Epithelial cell of proximal tubule (primary cell): ENCODE results near the gene PIGC. TPM values are rescaled to one million over a fixed set of nuclear protein-coding genes. Genes with fewer than 3 reads are reported as not detected.

ENCODE experiments used
- DNase-seq: peaks from one replicate; pipeline ENCODE4 v3.0.0-alpha.2; 2011; ENCODE audit warnings: low read depth
- H3K4me3 ChIP-seq: 2 replicates; pipeline ENCODE4 v1.5.1; 2011; ENCODE audit warnings: low read depth, mild to moderate bottlenecking, low read length
- CTCF ChIP-seq: conservative IDR thresholded peaks from 2 replicates; pipeline ENCODE4 v1.5.1; 2012; ENCODE audit warnings: low read depth, mild to moderate bottlenecking, low read length
- total RNA-seq: library from RNA; depleted of rRNA; stranded (reverse); fragments of >200 nt; gene quantifications from 2 replicates; pipeline ENCODE4 v1.2.3, GENCODE V29; 2015

The PIGC gene
- total RNA-seq, 1 donor from 2014 or later, result 20.9 TPM

DNA sequence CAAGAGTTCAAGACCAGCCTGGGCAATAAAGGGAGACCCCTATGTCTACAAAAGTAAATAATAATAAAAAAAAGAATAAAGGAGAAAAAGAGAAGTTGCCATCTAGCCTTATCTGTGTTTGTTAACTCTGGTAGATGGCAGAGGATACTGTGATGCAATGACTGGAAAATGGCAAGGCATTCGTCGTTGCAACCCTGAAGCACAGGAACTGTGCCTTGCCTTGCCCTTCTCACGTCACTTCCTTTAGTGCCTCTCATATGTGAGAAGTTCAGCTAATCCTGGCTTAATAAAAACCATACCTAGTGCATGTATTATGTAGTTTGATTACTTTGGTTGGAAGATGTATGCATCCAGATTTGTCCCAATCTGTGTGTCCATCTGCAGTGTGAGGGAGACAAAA, 25.8 kb upstream of the PIGC start:
- TF ChIP-seq CTCF, result no peak
- DNase-seq, result no peak
- H3K4me3 ChIP-seq, result no peak overlapping the region

GRCh38 chr1:172468296-172468695, 24.4 kb upstream of the PIGC start:
- no peak for DNase-seq
- TF ChIP-seq CTCF, result no peak
- no peak overlapping the region for H3K4me3 ChIP-seq

DNA sequence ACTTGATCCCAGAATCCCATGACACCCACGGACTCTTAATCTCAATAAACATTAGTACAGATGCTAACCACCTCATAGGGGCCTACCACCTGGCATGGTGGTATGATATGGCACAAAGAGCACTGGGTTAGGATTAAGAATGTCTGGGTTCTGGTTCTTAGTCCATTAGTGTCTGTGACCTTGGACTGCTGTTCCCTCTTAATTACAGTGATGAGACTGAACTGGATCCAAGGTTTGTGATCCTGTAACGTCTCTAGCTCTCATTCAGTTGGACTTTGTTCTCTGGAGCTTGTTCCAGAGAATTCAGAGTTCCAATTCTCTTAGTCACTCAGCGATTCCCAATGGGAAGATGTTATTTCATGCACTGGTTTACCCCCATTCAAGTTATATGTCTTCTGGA, 23.6 kb upstream of the PIGC start:
- H3K4me3 ChIP-seq, result no peak overlapping the region
- no peak for TF ChIP-seq CTCF
- DNase-seq, result no peak

DNA sequence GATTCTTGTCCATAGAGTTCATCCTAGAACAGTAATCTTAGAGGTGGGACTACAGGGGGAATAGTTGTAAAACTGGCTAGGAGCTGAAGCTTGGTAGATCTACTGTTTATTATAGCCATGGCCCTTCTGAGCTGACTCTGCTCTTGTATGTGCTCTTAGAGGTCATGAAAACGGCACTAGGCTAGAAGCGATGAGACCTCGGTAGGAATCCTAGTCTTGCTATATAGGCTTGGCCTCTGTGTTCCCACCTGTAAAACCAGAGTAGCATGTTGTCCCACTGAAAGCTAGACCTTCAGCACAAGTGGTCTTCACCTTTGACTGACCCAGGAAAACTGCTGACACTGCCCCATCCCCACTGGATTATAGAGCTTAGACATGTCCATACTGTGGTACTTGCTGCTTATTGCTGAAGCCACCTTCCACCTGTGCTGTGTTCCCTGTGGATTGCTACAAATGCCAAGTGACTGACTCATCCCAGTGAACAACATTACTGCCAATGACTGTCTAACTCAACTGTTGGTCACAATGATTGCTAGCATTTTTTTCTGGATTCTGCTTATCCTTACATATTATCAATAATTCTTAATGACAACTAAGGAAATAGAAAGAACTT, 23.0 kb upstream of the PIGC start:
- no peak for TF ChIP-seq CTCF
- H3K4me3 ChIP-seq, result no peak overlapping the region
- no peak for DNase-seq

DNA sequence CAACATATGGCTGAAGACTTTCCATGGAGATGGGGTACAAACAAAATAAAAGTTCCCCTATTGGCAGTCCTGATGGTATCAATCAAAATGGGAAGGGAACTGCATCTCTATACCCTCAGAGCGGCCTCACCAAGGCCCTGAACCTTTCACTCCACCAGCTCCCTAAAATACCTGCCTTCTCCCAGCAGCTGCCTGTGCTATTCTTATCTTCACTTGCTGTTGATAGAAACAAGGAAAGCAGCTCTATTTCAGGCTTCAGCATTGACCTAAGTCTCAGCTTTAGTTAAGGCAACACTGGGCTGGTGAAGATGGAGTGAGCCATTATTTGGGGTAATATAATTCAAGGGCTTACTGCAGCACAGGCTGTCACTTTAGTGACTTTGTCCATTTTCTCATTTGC, 21.7 kb upstream of the PIGC start:
- H3K4me3 ChIP-seq, result no peak overlapping the region
- DNase-seq, result no peak
- no peak for TF ChIP-seq CTCF

DNA sequence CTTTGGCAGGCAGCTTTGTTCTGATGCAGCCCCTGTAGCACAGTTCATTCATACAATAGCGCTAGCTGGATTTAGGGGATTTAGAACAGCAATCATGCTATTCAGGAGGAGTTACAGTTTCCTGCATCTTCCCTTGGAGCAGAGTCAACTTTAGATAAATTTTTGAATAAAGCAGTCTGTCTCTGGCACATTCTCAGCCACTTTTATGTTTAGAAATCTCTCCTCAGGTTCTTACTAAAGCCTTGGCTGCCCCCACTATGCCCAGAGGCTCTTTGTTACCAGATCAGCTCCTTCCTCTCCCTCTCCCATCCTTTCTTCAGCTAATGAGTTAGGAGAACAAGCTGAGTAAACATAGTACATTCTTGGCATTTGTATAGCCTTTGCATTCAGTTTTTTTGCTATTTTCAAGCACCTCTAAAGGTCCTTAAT, 17.0 kb upstream of the PIGC start:
- TF ChIP-seq CTCF, result no peak
- no peak overlapping the region for H3K4me3 ChIP-seq
- no peak for DNase-seq

GRCh38 chr1:172460177-172460576, 16.3 kb upstream of the PIGC start:
- TF ChIP-seq CTCF, result no peak
- no peak overlapping the region for H3K4me3 ChIP-seq
- DNase-seq, result no peak
